HepG2 (cell line): ENCODE measurements around the gene DNAJB2. TPM values are rescaled to one million over a fixed set of nuclear protein-coding genes. Genes with fewer than 3 reads are reported as not detected.

Experiments used
- CEBPG ChIP-seq: IDR thresholded peaks from 2 replicates; pipeline ENCODE4 v1.6.1; 2016
- DPF2 ChIP-seq: sonication (generic); formaldehyde crosslinking; IDR thresholded peaks from 2 replicates; pipeline ENCODE4 v1.4.0; 2020; ENCODE audit warnings: mild to moderate bottlenecking, low read depth, missing genetic modification reagents, borderline replicate concordance
- KLF16 ChIP-seq, 2 experiments: sonication (generic) in 1 of 2; formaldehyde crosslinking in 1 of 2; IDR thresholded peaks; 2 replicates each; pipeline versions ENCODE4 v1.6.1 to v1.8.0; 2016 to 2023; ENCODE audit warnings: missing genetic modification reagents in 2 of 2, missing compliant biosample characterization in 1 of 2
- KLF9 ChIP-seq: IDR thresholded peaks from 2 replicates; pipeline ENCODE4 v1.6.1; 2016; ENCODE audit warnings: low read depth
- NFIB ChIP-seq: sonication (generic); formaldehyde crosslinking; IDR thresholded peaks from 2 replicates; pipeline ENCODE4 v1.9.0; 2021; ENCODE audit warnings: missing genetic modification reagents, mild to moderate bottlenecking, borderline replicate concordance
- PHF20 ChIP-seq: sonication (generic); formaldehyde crosslinking; IDR thresholded peaks from 2 replicates; pipeline ENCODE4 v1.5.0; 2020; ENCODE audit warnings: mild to moderate bottlenecking, missing genetic modification reagents
- PHF8 ChIP-seq: sonication (generic); formaldehyde crosslinking; IDR thresholded peaks from 2 replicates; pipeline ENCODE4 v1.5.0; 2020; ENCODE audit warnings: missing genetic modification reagents
- RNF2 ChIP-seq: fragments of 450-650 bp; conservative IDR thresholded peaks from 2 replicates; pipeline ENCODE4 v1.6.1; 2016; ENCODE audit warnings: low read depth
- TAF1 ChIP-seq: sonication (generic); formaldehyde crosslinking; IDR thresholded peaks from 2 replicates; pipeline ENCODE4 v1.4.0; 2020; ENCODE audit warnings: missing genetic modification reagents
- TBL1XR1 ChIP-seq: fragments of 150-350 bp; IDR thresholded peaks from 2 replicates; pipeline ENCODE4 v1.6.1; 2014; ENCODE audit warnings: borderline replicate concordance, low read length; ENCODE audit not compliant: partially characterized antibody
- ZBTB43 ChIP-seq: sonication (generic); formaldehyde crosslinking; conservative IDR thresholded peaks from 2 replicates; pipeline ENCODE4 v1.4.0; 2020; ENCODE audit warnings: missing genetic modification reagents
- ZFP37 ChIP-seq: sonication (generic); formaldehyde crosslinking; IDR thresholded peaks from 2 replicates; pipeline ENCODE4 v1.4.0; 2020; ENCODE audit warnings: missing genetic modification reagents, borderline replicate concordance
- ZFP90 ChIP-seq: sonication (generic); formaldehyde crosslinking; IDR thresholded peaks from 2 replicates; pipeline ENCODE4 v1.8.0; 2022; ENCODE audit warnings: missing genetic modification reagents, mild to moderate bottlenecking, inconsistent platforms, borderline replicate concordance
- ZFP91 ChIP-seq: sonication (generic); formaldehyde crosslinking; IDR thresholded peaks from 2 replicates; pipeline ENCODE4 v1.9.0; 2022; ENCODE audit warnings: missing genetic modification reagents, mild to moderate bottlenecking, borderline replicate concordance
- ZFX ChIP-seq: sonication (generic); formaldehyde crosslinking; IDR thresholded peaks from 2 replicates; pipeline ENCODE4 v1.4.0; 2020; ENCODE audit warnings: mild to moderate bottlenecking, low read depth, missing genetic modification reagents, moderate library complexity
- ZNF101 ChIP-seq: sonication (generic); formaldehyde crosslinking; IDR thresholded peaks from 2 replicates; pipeline ENCODE4 v1.4.0; 2020; ENCODE audit warnings: mild to moderate bottlenecking, low read depth, missing genetic modification reagents, borderline replicate concordance
- ZNF3 ChIP-seq: IDR thresholded peaks from 2 replicates; pipeline ENCODE4 v1.7.0; 2017; ENCODE audit warnings: inconsistent platforms
- ZNF432 ChIP-seq: sonication (generic); formaldehyde crosslinking; IDR thresholded peaks from 2 replicates; pipeline ENCODE4 v1.5.0; 2020; ENCODE audit warnings: missing genetic modification reagents, mild to moderate bottlenecking, borderline replicate concordance
- ZNF512 ChIP-seq: sonication (generic); formaldehyde crosslinking; IDR thresholded peaks from 2 replicates; pipeline ENCODE4 v1.4.0; 2020; ENCODE audit warnings: mild to moderate bottlenecking, missing genetic modification reagents
- ZNF564 ChIP-seq: sonication (generic); formaldehyde crosslinking; IDR thresholded peaks from 2 replicates; pipeline ENCODE4 v1.8.1; 2023; ENCODE audit warnings: mild to moderate bottlenecking, missing genetic modification reagents
- ZNF619 ChIP-seq: sonication (generic); formaldehyde crosslinking; IDR thresholded peaks from 2 replicates; pipeline ENCODE4 v1.4.0; 2020; ENCODE audit warnings: mild to moderate bottlenecking, missing genetic modification reagents
- ZNF674 ChIP-seq: sonication (generic); formaldehyde crosslinking; IDR thresholded peaks from 2 replicates; pipeline ENCODE4 v1.5.0; 2020; ENCODE audit warnings: low read depth, mild to moderate bottlenecking, missing genetic modification reagents
- ZNF691 ChIP-seq: sonication (generic); formaldehyde crosslinking; IDR thresholded peaks from 2 replicates; pipeline ENCODE4 v1.4.0; 2020; ENCODE audit warnings: missing genetic modification reagents, low read depth, mild to moderate bottlenecking, borderline replicate concordance
- ZNF773 ChIP-seq: sonication (generic); formaldehyde crosslinking; IDR thresholded peaks from 2 replicates; pipeline ENCODE4 v1.4.0; 2020; ENCODE audit warnings: missing genetic modification reagents, borderline replicate concordance
- ZNF850 ChIP-seq: sonication (generic); formaldehyde crosslinking; conservative IDR thresholded peaks from 2 replicates; pipeline ENCODE4 v1.9.0; 2021; ENCODE audit warnings: mild to moderate bottlenecking, missing genetic modification reagents
- polyA plus RNA-seq, 8 experiments: library from polyadenylated mRNA; depleted of rRNA in 3 of 8; stranded (reverse) in 7 of 8; unstranded in 1 of 8; fragments of >200 nt; fragmentation: Illumina TruSeq in 4 of 8; extraction: Trizol in 4 of 8; gene quantifications; 2 replicates each; pipeline versions ENCODE4 v1.2.1 to v1.2.3, GENCODE V29; 2011 to 2016; ENCODE audit warnings: low read depth in 4 of 8, missing spikeins in 1 of 8, mixed read lengths in 1 of 8; ENCODE audit not compliant: insufficient read depth in 1 of 8
- total RNA-seq, 5 experiments: library from RNA; depleted of rRNA; stranded (reverse); fragments of >200 nt; fragmentation: Illumina TruSeq; extraction: Trizol; gene quantifications; 2 replicates each; pipeline ENCODE4 v1.2.3, GENCODE V29; 2016; ENCODE audit warnings: low read depth in 1 of 5

Gene DNAJB2
- total and polyA plus RNA-seq, 2 of the 13 experiments (the other 11 are each of a cell fraction or from before 2014, with no cell fraction given) = 21.3 to 31.1 TPM

GRCh38 chr2:219277703-219278654, 1.2 kb upstream of the DNAJB2 start (continued):
- TF ChIP-seq ZFP90 (CRISPR knock-in tag) (no peak; the same call in 1 of the 2 replicates), ZNF619 (CRISPR knock-in tag) (no peak), ZFX (CRISPR knock-in tag) (peak; percentile 45; the same call in 1 of the 2 replicates), ZNF773 (CRISPR knock-in tag) (no peak), ZNF432 (CRISPR knock-in tag) (no peak), ZFP91 (peak; percentile 66; the same call in 1 of the 2 replicates), ZNF3 (no peak), RNF2 (0 out of 2 replicates have a peak, but pooled peaks have one; percentile 49), TAF1 (CRISPR knock-in tag) (no peak), ZFP37 (CRISPR knock-in tag) (no peak), ZBTB43 (CRISPR knock-in tag) (no peak), ZNF850 (no peak), KLF16 (CRISPR knock-in tag; IDR thresholded peaks at IDR 0.05) (peak in 1 of 2 experiments; percentile 72; a peak in 1 of 4 replicates), KLF9 (CRISPR knock-in tag) (no peak), PHF20 (no peak), ZNF564 (CRISPR knock-in tag) (no peak), CEBPG (0 out of 2 replicates have a peak, but pooled peaks have one; percentile 20), TBL1XR1 (no peak), PHF8 (CRISPR knock-in tag) (peak; percentile 30; the same call in 1 of the 2 replicates), DPF2 (CRISPR knock-in tag) (no peak), ZNF674 (CRISPR knock-in tag) (no peak), ZNF512 (CRISPR knock-in tag) (no peak), ZNF691 (CRISPR knock-in tag) (peak; percentile 52; the same call in 1 of the 2 replicates), ZNF101 (no peak), NFIB (no peak)
